ENCODE measurements around the gene MTSS2.

MTSS2 gene

GRCh38 chr16:70685938-70686375, at the start of gene MTSS2:
Gene MTSS2, minus strand, starts transcription at chr16:70686053. Its CDS starts 262 bp downstream, at chr16:70685791.
- H3K4me3 ChIP-seq (ENCODE audit: low read depth, low read length) = peak within 1 kb of the TSS; percentile 97
- peak; percentile 89 for DNase-seq (ENCODE audit: low read depth)
- TF ChIP-seq POLR2A (IDR thresholded peaks at IDR 0.05; ENCODE audit: extremely low read depth, insufficient read length) (peak; percentile 39), MYC (IDR thresholded peaks at IDR 0.05; ENCODE audit: low read depth, low read length) (peak; percentile 85), MAX (IDR thresholded peaks at IDR 0.05; ENCODE audit: low read depth, low read length) (peak; percentile 77), CTCF (IDR thresholded peaks at IDR 0.05; ENCODE audit: low read depth, low read length) (no peak)

- TF ChIP-seq MYC (IDR thresholded peaks at IDR 0.05; ENCODE audit: low read depth, low read length) (no peak), MAX (IDR thresholded peaks at IDR 0.05; ENCODE audit: low read depth, low read length) (no peak), POLR2A (IDR thresholded peaks at IDR 0.05; ENCODE audit: extremely low read depth, insufficient read length) (no peak), CTCF (IDR thresholded peaks at IDR 0.05; ENCODE audit: low read depth, low read length) (no peak)
- H3K4me3 ChIP-seq (ENCODE audit: low read depth, low read length) = no peak overlapping the region
- DNase-seq (ENCODE audit: low read depth) = no peak
Observed at GRCh38 chr16:70735141-70735979, 49.5 kb upstream of the MTSS2 start.

GRCh38 chr16:70734522-70735095, 48.8 kb upstream of the MTSS2 start:
- DNase-seq (ENCODE audit: low read depth) = no peak
- H3K4me3 ChIP-seq (ENCODE audit: low read depth, low read length) = no peak overlapping the region
- no peak for TF ChIP-seq CTCF (IDR thresholded peaks at IDR 0.05; ENCODE audit: low read depth, low read length)
- TF ChIP-seq POLR2A (IDR thresholded peaks at IDR 0.05; ENCODE audit: extremely low read depth, insufficient read length) = no peak
- TF ChIP-seq MAX (IDR thresholded peaks at IDR 0.05; ENCODE audit: low read depth, low read length) = no peak
- no peak for TF ChIP-seq MYC (IDR thresholded peaks at IDR 0.05; ENCODE audit: low read depth, low read length)

GRCh38 chr16:70730944-70731343, 45.1 kb upstream of the MTSS2 start:
- no peak for DNase-seq (ENCODE audit: low read depth)
- no peak for TF ChIP-seq MAX (IDR thresholded peaks at IDR 0.05; ENCODE audit: low read depth, low read length)
- TF ChIP-seq MYC (IDR thresholded peaks at IDR 0.05; ENCODE audit: low read depth, low read length) = no peak
- no peak for TF ChIP-seq POLR2A (IDR thresholded peaks at IDR 0.05; ENCODE audit: extremely low read depth, insufficient read length)
- TF ChIP-seq CTCF (IDR thresholded peaks at IDR 0.05; ENCODE audit: low read depth, low read length) = no peak
- no peak overlapping the region for H3K4me3 ChIP-seq (ENCODE audit: low read depth, low read length)

GRCh38 chr16:70730031-70730430, 44.2 kb upstream of the MTSS2 start:
- no peak overlapping the region for H3K4me3 ChIP-seq (ENCODE audit: low read depth, low read length)
- no peak for TF ChIP-seq POLR2A (IDR thresholded peaks at IDR 0.05; ENCODE audit: extremely low read depth, insufficient read length)
- no peak for TF ChIP-seq MAX (IDR thresholded peaks at IDR 0.05; ENCODE audit: low read depth, low read length)
- no peak for TF ChIP-seq MYC (IDR thresholded peaks at IDR 0.05; ENCODE audit: low read depth, low read length)
- no peak for TF ChIP-seq CTCF (IDR thresholded peaks at IDR 0.05; ENCODE audit: low read depth, low read length)
- DNase-seq (ENCODE audit: low read depth) = peak; percentile 33
